Measurements from ENCODE around the gene GRID1. TPM values are rescaled to one million over a fixed set of nuclear protein-coding genes. Genes with fewer than 3 reads are reported as not detected.

Gene GRID1
- total RNA-seq, 1 experiment from 2014 or later: not detected

GRCh38 chr10:85927952-85928665 lies 438.5 kb downstream of the GRID1 start:
- DNase-seq: no peak
- CTCF ChIA-PET: no interaction called here
- no peak overlapping the region for H3K27ac Mint-ChIP-seq (ENCODE audit: unreplicated experiment)
- H3K4me1 Mint-ChIP-seq (ENCODE audit: low read depth, unreplicated experiment): peaks cover 9% of the 10 kb centered on the region
- no peaks in the 10 kb centered on the region for H3K36me3 Mint-ChIP-seq (ENCODE audit: insufficient read depth, unreplicated experiment)
- no peaks in the 10 kb centered on the region for H3K9me3 Mint-ChIP-seq (ENCODE audit: low read depth, unreplicated experiment)
- H3K27me3 Mint-ChIP-seq (ENCODE audit: unreplicated experiment): no peaks in the 10 kb centered on the region
- no peak overlapping the region for H3K4me3 Mint-ChIP-seq (ENCODE audit: low read depth, unreplicated experiment)
- intact Hi-C loops (cut with micrococcal nuclease; ENCODE audit: unreplicated experiment): no loop called here
- BruUV-seq (replicated peaks): no TSS peak
- no peak for TF ChIP-seq CTCF (IDR thresholded peaks at IDR 0.05; ENCODE audit: unreplicated experiment)

- TF ChIP-seq CTCF (IDR thresholded peaks at IDR 0.05; ENCODE audit: unreplicated experiment): no peak
- Mint-ChIP-seq H3K27ac (ENCODE audit: unreplicated experiment) (no peak overlapping the region), H3K27me3 (ENCODE audit: unreplicated experiment) (no peaks in the 10 kb centered on the region), H3K36me3 (ENCODE audit: insufficient read depth, unreplicated experiment) (no peaks in the 10 kb centered on the region), H3K9me3 (ENCODE audit: low read depth, unreplicated experiment) (no peaks in the 10 kb centered on the region), H3K4me3 (ENCODE audit: low read depth, unreplicated experiment) (no peak overlapping the region), H3K4me1 (ENCODE audit: low read depth, unreplicated experiment) (peaks cover 9% of the 10 kb centered on the region)
- CTCF ChIA-PET: no interaction called here
- no TSS peak for BruUV-seq (replicated peaks)
- intact Hi-C loops (cut with micrococcal nuclease; ENCODE audit: unreplicated experiment): no loop called here
- DNase-seq: no peak
These were observed 439.6 kb downstream of the GRID1 start for GRCh38 chr10:85926986-85927385.

GRCh38 chr10:85926136-85926535 lies 440.5 kb downstream of the GRID1 start:
- no peak for TF ChIP-seq CTCF (IDR thresholded peaks at IDR 0.05; ENCODE audit: unreplicated experiment)
- H3K9me3 Mint-ChIP-seq (ENCODE audit: low read depth, unreplicated experiment): no peaks in the 10 kb centered on the region
- DNase-seq: no peak
- BruUV-seq (replicated peaks): no TSS peak
- CTCF ChIA-PET: no interaction called here
- no peak overlapping the region for H3K27ac Mint-ChIP-seq (ENCODE audit: unreplicated experiment)
- no peak overlapping the region for H3K4me3 Mint-ChIP-seq (ENCODE audit: low read depth, unreplicated experiment)
- intact Hi-C loops (cut with micrococcal nuclease; ENCODE audit: unreplicated experiment): no loop called here
- peaks cover 9% of the 10 kb centered on the region for H3K4me1 Mint-ChIP-seq (ENCODE audit: low read depth, unreplicated experiment)
- no peaks in the 10 kb centered on the region for H3K27me3 Mint-ChIP-seq (ENCODE audit: unreplicated experiment)
- no peaks in the 10 kb centered on the region for H3K36me3 Mint-ChIP-seq (ENCODE audit: insufficient read depth, unreplicated experiment)

- TF ChIP-seq CTCF (IDR thresholded peaks at IDR 0.05; ENCODE audit: unreplicated experiment): no peak
- no TSS peak for BruUV-seq (replicated peaks)
- Mint-ChIP-seq H3K27me3 (ENCODE audit: unreplicated experiment) (no peaks in the 10 kb centered on the region), H3K4me3 (ENCODE audit: low read depth, unreplicated experiment) (no peak overlapping the region), H3K9me3 (ENCODE audit: low read depth, unreplicated experiment) (no peaks in the 10 kb centered on the region), H3K27ac (ENCODE audit: unreplicated experiment) (no peak overlapping the region), H3K36me3 (ENCODE audit: insufficient read depth, unreplicated experiment) (no peaks in the 10 kb centered on the region), H3K4me1 (ENCODE audit: low read depth, unreplicated experiment) (peaks cover 9% of the 10 kb centered on the region)
- DNase-seq: no peak
- intact Hi-C loops (cut with micrococcal nuclease; ENCODE audit: unreplicated experiment): no loop called here
- CTCF ChIA-PET: no interaction called here
These were observed 441.3 kb downstream of the GRID1 start for GRCh38 chr10:85925201-85925750.
